ENCODE data around the gene SEMA5A. TPM values are rescaled to one million over a fixed set of nuclear protein-coding genes. Genes with fewer than 3 reads are reported as not detected.

SEMA5A gene
- total RNA-seq, 2 experiments from 2014 or later: not detected

DNA sequence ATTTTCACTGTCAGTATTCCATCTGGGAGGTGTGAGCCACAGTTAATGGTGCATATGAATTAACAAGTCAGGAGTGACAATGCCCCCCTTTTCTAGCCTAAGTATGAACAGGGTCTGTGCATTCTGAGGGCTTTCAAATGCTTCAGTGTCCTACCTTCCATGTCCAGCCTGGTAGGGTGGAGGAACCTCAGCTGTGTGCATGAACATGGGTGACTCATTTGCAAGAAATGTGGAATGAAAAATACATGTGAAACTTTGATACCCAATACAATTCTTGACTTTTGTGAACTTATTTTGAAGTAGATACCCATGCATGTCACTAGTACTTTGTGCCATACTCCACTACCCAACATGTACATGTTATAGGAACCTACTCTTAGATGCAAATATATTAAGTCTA is 375.8 kb downstream of the SEMA5A start:
- Mint-ChIP-seq H3K27me3 (no peaks in the 10 kb centered on the region), H3K4me3 (no peak overlapping the region), H3K4me1 (ENCODE audit: low read depth) (no peaks in the 10 kb centered on the region), H3K9me3 (peaks cover 2% of the 10 kb centered on the region), H3K27ac (no peak overlapping the region), H3K36me3 (ENCODE audit: low read depth) (no peaks in the 10 kb centered on the region)
- intact Hi-C loops (cut with micrococcal nuclease): no loop called here
- TF ChIP-seq, protein P1, sequence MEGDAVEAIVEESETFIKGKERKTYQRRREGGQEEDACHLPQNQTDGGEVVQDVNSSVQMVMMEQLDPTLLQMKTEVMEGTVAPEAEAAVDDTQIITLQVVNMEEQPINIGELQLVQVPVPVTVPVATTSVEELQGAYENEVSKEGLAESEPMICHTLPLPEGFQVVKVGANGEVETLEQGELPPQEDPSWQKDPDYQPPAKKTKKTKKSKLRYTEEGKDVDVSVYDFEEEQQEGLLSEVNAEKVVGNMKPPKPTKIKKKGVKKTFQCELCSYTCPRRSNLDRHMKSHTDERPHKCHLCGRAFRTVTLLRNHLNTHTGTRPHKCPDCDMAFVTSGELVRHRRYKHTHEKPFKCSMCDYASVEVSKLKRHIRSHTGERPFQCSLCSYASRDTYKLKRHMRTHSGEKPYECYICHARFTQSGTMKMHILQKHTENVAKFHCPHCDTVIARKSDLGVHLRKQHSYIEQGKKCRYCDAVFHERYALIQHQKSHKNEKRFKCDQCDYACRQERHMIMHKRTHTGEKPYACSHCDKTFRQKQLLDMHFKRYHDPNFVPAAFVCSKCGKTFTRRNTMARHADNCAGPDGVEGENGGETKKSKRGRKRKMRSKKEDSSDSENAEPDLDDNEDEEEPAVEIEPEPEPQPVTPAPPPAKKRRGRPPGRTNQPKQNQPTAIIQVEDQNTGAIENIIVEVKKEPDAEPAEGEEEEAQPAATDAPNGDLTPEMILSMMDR (IDR thresholded peaks at IDR 0.05): no peak
- DNase-seq: no peak
- ChIA-PET POLR2A (no interaction called here), CTCF (no interaction called here)
- ATAC-seq: no peak

DNA sequence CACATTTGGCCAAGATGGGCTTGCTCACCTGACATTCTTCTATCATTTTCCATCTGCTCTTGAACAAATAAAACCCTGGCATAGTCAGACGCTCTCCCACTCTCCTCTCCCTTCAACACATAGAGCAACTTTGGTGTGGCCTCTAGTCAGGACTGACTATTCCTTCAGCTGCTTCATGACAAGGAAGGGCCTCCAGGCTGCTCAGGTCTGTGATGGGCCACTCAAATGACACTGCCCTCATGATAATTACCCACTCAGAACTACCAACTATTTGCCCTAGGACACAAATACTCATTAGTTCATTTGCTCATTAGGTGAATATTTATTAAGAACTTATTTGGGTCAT is 376.3 kb downstream of the SEMA5A start:
- ChIA-PET CTCF (no interaction called here), POLR2A (no interaction called here)
- no peaks in the 10 kb centered on the region for H3K4me1 Mint-ChIP-seq (ENCODE audit: low read depth)
- no peak overlapping the region for H3K27ac Mint-ChIP-seq
- H3K36me3 Mint-ChIP-seq (ENCODE audit: low read depth): no peaks in the 10 kb centered on the region
- intact Hi-C loops (cut with micrococcal nuclease): no loop called here
- no peak for DNase-seq
- no peaks in the 10 kb centered on the region for H3K27me3 Mint-ChIP-seq
- ATAC-seq: no peak
- peaks cover 2% of the 10 kb centered on the region for H3K9me3 Mint-ChIP-seq
- H3K4me3 Mint-ChIP-seq: no peak overlapping the region
- TF ChIP-seq, protein P1 (IDR thresholded peaks at IDR 0.05): no peak

GRCh38 chr5:9168791-9169556 is 376.9 kb downstream of the SEMA5A start:
- Mint-ChIP-seq H3K27ac (no peak overlapping the region), H3K9me3 (peaks cover 2% of the 10 kb centered on the region), H3K27me3 (no peaks in the 10 kb centered on the region), H3K4me1 (ENCODE audit: low read depth) (no peaks in the 10 kb centered on the region), H3K4me3 (no peak overlapping the region), H3K36me3 (ENCODE audit: low read depth) (no peaks in the 10 kb centered on the region)
- DNase-seq (no peak), ATAC-seq (no peak)
- TF ChIP-seq, protein P1 (IDR thresholded peaks at IDR 0.05): no peak
- CTCF ChIA-PET: no interaction called here
- POLR2A ChIA-PET: no interaction called here
- intact Hi-C loops (cut with micrococcal nuclease): no loop called here

DNA sequence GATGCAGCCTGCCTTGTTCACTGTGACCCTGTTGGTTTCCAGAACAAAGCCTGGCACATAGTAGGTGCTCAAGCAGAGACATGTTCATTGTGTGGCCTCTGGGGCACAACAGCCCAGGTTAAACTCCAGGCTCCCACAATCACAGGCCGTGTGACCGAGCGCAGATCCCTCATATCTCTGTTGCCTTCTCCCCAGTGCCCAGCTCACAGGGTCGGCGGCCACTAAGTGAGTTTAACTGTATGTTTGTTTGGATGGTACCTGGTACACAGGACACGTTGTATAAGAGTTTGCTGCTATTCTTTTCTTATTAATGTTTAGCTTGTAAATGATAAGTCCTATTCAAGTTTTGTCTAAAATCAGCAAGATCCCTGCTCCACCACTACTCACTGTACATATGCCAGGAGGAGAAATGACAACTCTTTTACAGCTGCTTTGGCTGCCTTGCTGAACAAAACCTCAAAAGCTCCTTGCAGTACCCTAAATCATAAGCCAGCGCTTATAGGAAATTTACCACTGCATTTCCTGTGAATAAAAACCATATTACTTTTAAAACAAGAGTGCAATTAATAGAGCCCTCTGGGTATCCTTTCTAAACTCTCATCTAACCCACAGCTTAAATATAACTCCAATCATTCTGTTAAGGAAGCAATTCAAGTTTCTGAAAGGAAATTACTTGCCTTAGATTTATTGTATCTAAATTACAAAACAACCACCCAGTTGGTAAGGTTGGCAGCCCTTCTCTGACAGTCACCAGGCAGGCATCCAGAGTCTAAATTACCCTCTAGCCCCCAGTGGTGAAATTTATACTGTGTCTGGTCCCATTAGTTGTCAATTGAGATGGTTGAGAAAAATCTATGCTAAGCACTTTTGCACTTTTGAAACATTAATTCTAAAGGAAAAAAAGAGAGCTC is 379.4 kb downstream of the SEMA5A start:
- ChIA-PET POLR2A (no interaction called here), CTCF (no interaction called here)
- DNase-seq: no peak
- H3K36me3 Mint-ChIP-seq (ENCODE audit: low read depth): no peaks in the 10 kb centered on the region
- H3K9me3 Mint-ChIP-seq: no peaks in the 10 kb centered on the region
- TF ChIP-seq, protein P1 (IDR thresholded peaks at IDR 0.05): no peak
- H3K4me3 Mint-ChIP-seq: no peak overlapping the region
- H3K27me3 Mint-ChIP-seq: no peaks in the 10 kb centered on the region
- intact Hi-C loops (cut with micrococcal nuclease): no loop called here
- H3K27ac Mint-ChIP-seq: no peak overlapping the region
- ATAC-seq: no peak
- no peaks in the 10 kb centered on the region for H3K4me1 Mint-ChIP-seq (ENCODE audit: low read depth)

- ChIA-PET CTCF (no interaction called here), POLR2A (no interaction called here)
- ATAC-seq (no peak), DNase-seq (no peak)
- TF ChIP-seq, protein P1 (IDR thresholded peaks at IDR 0.05): no peak
- Mint-ChIP-seq H3K9me3 (no peaks in the 10 kb centered on the region), H3K27ac (no peak overlapping the region), H3K27me3 (no peaks in the 10 kb centered on the region), H3K36me3 (ENCODE audit: low read depth) (no peaks in the 10 kb centered on the region), H3K4me1 (ENCODE audit: low read depth) (no peaks in the 10 kb centered on the region), H3K4me3 (no peak overlapping the region)
- intact Hi-C loops (cut with micrococcal nuclease): no loop called here
These were observed 380.3 kb downstream of the SEMA5A start for GRCh38 chr5:9165546-9165945.
